Measurements from ENCODE around the gene TMEM253.

The TMEM253 gene

GRCh38 chr14:21055432-21056117 is 45.3 kb upstream of the TMEM253 start:
- Histone ChIP-seq H3K27me3 (ENCODE audit: control insufficient read depth in 3 of 3, insufficient read depth in 3 of 3, low read depth in 1 of 3, low read length in 3 of 3) (peaks cover 0 to 33% (median 0%) of the 10 kb centered on the region in 3 experiments), H2AK5ac (ENCODE audit: low read depth, low read length) (no peak overlapping the region), H2AFZ (ENCODE audit: low read length) (peak overlapping the region; percentile 23), H4K91ac (ENCODE audit: low read depth, low read length, poor library complexity) (no peak overlapping the region), H3K4me1 (ENCODE audit: control insufficient read depth in 2 of 2, insufficient read depth in 1 of 2, low read depth in 1 of 2, low read length in 2 of 2) (no peaks in the 10 kb centered on the region), H3K9ac (ENCODE audit: low read depth, low read length, poor library complexity) (no peak overlapping the region), H3K36me3 (replicated peaks in 1 of 2; ENCODE audit: control insufficient read depth in 2 of 2, insufficient read depth in 2 of 2, low read length in 2 of 2) (no peaks in the 10 kb centered on the region), H3K18ac (ENCODE audit: low read length) (no peak overlapping the region), H2BK15ac (ENCODE audit: low read length) (no peak overlapping the region), H3K4ac (ENCODE audit: low read length) (no peak overlapping the region), H3K9me3 (replicated peaks in 1 of 2; ENCODE audit: control insufficient read depth in 2 of 2, insufficient read depth in 1 of 2, low read depth in 1 of 2, low read length in 2 of 2) (no peaks in the 10 kb centered on the region), H2BK120ac (ENCODE audit: low read depth, low read length) (no peak overlapping the region), H2BK5ac (ENCODE audit: low read length) (no peak overlapping the region), H3K14ac (ENCODE audit: low read length) (no peak overlapping the region), H3K4me3 (ENCODE audit: low read length in 2 of 2) (no peak overlapping the region), H4K8ac (ENCODE audit: low read depth, low read length) (no peak overlapping the region), H3K23ac (ENCODE audit: low read depth, low read length, poor library complexity) (no peak overlapping the region), H3K27ac (replicated peaks; ENCODE audit: low read length) (no peak overlapping the region), H2BK12ac (ENCODE audit: low read length) (no peak overlapping the region), H3K79me1 (ENCODE audit: low read depth, low read length) (no peaks in the 10 kb centered on the region), H3K4me2 (ENCODE audit: insufficient read depth, low read length, poor library complexity, severe bottlenecking) (no peak overlapping the region)
- no CpG with 5 or more reads among the region's 5 CpGs for WGBS, 2 donors (ENCODE audit: extremely low coverage in 2 of 2, insufficient read length in 2 of 2, insufficient replicate concordance in 1 of 2)
- no peak for DNase-seq (ENCODE audit: low spot score)

GRCh38 chr14:21056520-21057163 is 44.2 kb upstream of the TMEM253 start:
- no peak overlapping the region for H4K91ac ChIP-seq (ENCODE audit: low read depth, low read length, poor library complexity)
- H3K4me3 ChIP-seq (ENCODE audit: low read length in 2 of 2), result no peak overlapping the region
- no peak overlapping the region for H2BK12ac ChIP-seq (ENCODE audit: low read length)
- no peak overlapping the region for H4K8ac ChIP-seq (ENCODE audit: low read depth, low read length)
- H2BK5ac ChIP-seq (ENCODE audit: low read length), result no peak overlapping the region
- no peak overlapping the region for H2AFZ ChIP-seq (ENCODE audit: low read length)
- no peak overlapping the region for H3K23ac ChIP-seq (ENCODE audit: low read depth, low read length, poor library complexity)
- H3K27me3 ChIP-seq (ENCODE audit: control insufficient read depth in 3 of 3, insufficient read depth in 3 of 3, low read depth in 1 of 3, low read length in 3 of 3), result peaks cover 0 to 33% (median 0%) of the 10 kb centered on the region in 3 experiments
- no peak overlapping the region for H3K27ac ChIP-seq (replicated peaks; ENCODE audit: low read length)
- no peak for DNase-seq (ENCODE audit: low spot score)
- H3K9me3 ChIP-seq (replicated peaks in 1 of 2; ENCODE audit: control insufficient read depth in 2 of 2, insufficient read depth in 1 of 2, low read depth in 1 of 2, low read length in 2 of 2), result no peaks in the 10 kb centered on the region
- H3K9ac ChIP-seq (ENCODE audit: low read depth, low read length, poor library complexity), result no peak overlapping the region
- no peak overlapping the region for H3K18ac ChIP-seq (ENCODE audit: low read length)
- no peaks in the 10 kb centered on the region for H3K36me3 ChIP-seq (replicated peaks in 1 of 2; ENCODE audit: control insufficient read depth in 2 of 2, insufficient read depth in 2 of 2, low read length in 2 of 2)
- peaks cover 0 to 2% of the 10 kb centered on the region in 2 donors for H3K4me1 ChIP-seq (ENCODE audit: control insufficient read depth in 2 of 2, insufficient read depth in 1 of 2, low read depth in 1 of 2, low read length in 2 of 2)
- WGBS, 2 donors (ENCODE audit: extremely low coverage in 2 of 2, insufficient read length in 2 of 2, insufficient replicate concordance in 1 of 2), result no CpG with 5 or more reads among the region's 10 CpGs
- no peak overlapping the region for H3K4ac ChIP-seq (ENCODE audit: low read length)
- H2AK5ac ChIP-seq (ENCODE audit: low read depth, low read length), result no peak overlapping the region
- H2BK15ac ChIP-seq (ENCODE audit: low read length), result no peak overlapping the region
- H2BK120ac ChIP-seq (ENCODE audit: low read depth, low read length), result no peak overlapping the region
- H3K14ac ChIP-seq (ENCODE audit: low read length), result no peak overlapping the region
- no peak overlapping the region for H3K4me2 ChIP-seq (ENCODE audit: insufficient read depth, low read length, poor library complexity, severe bottlenecking)
- no peaks in the 10 kb centered on the region for H3K79me1 ChIP-seq (ENCODE audit: low read depth, low read length)

- no CpG with 5 or more reads among the region's 8 CpGs for WGBS, 2 donors (ENCODE audit: extremely low coverage in 2 of 2, insufficient read length in 2 of 2, insufficient replicate concordance in 1 of 2)
These were observed 42.8 kb upstream of the TMEM253 start, which contains the start of gene RNASE8 for GRCh38 chr14:21057803-21058675. RNASE8 (plus strand) TSS chr14:21057822; CDS start chr14:21057893, 71 bp downstream.

More at GRCh38 chr14:21057803-21058675, 42.8 kb upstream of the TMEM253 start, which contains the start of gene RNASE8:
- Histone ChIP-seq H3K4me3 (ENCODE audit: low read length in 2 of 2) (no peak within 1 kb of the TSS), H2BK5ac (ENCODE audit: low read length) (no peak within 1 kb of the TSS), H3K79me1 (ENCODE audit: low read depth, low read length) (no peaks in the 10 kb centered on the region), H3K4ac (ENCODE audit: low read length) (no peak within 1 kb of the TSS), H3K4me2 (ENCODE audit: insufficient read depth, low read length, poor library complexity, severe bottlenecking) (no peak within 1 kb of the TSS), H3K4me1 (ENCODE audit: control insufficient read depth in 2 of 2, insufficient read depth in 1 of 2, low read depth in 1 of 2, low read length in 2 of 2) (peaks cover 1 to 2% of the 10 kb centered on the region in 2 donors), H2BK15ac (ENCODE audit: low read length) (no peak within 1 kb of the TSS), H2BK120ac (ENCODE audit: low read depth, low read length) (no peak within 1 kb of the TSS), H2BK12ac (ENCODE audit: low read length) (no peak within 1 kb of the TSS), H3K27ac (replicated peaks; ENCODE audit: low read length) (no peak within 1 kb of the TSS), H2AFZ (ENCODE audit: low read length) (no peak within 1 kb of the TSS), H3K36me3 (replicated peaks in 1 of 2; ENCODE audit: control insufficient read depth in 2 of 2, insufficient read depth in 2 of 2, low read length in 2 of 2) (no peaks in the 10 kb centered on the region), H3K14ac (ENCODE audit: low read length) (no peak within 1 kb of the TSS), H3K9ac (ENCODE audit: low read depth, low read length, poor library complexity) (no peak within 1 kb of the TSS), H3K18ac (ENCODE audit: low read length) (no peak within 1 kb of the TSS), H3K23ac (ENCODE audit: low read depth, low read length, poor library complexity) (no peak within 1 kb of the TSS), H2AK5ac (ENCODE audit: low read depth, low read length) (no peak within 1 kb of the TSS), H4K91ac (ENCODE audit: low read depth, low read length, poor library complexity) (no peak within 1 kb of the TSS), H3K9me3 (replicated peaks in 1 of 2; ENCODE audit: control insufficient read depth in 2 of 2, insufficient read depth in 1 of 2, low read depth in 1 of 2, low read length in 2 of 2) (no peaks in the 10 kb centered on the region), H4K8ac (ENCODE audit: low read depth, low read length) (no peak within 1 kb of the TSS), H3K27me3 (ENCODE audit: control insufficient read depth in 3 of 3, insufficient read depth in 3 of 3, low read depth in 1 of 3, low read length in 3 of 3) (peaks cover 0 to 26% (median 0%) of the 10 kb centered on the region in 3 experiments)
- DNase-seq (ENCODE audit: low spot score), result no peak

Measured in neuronal stem cell (in vitro differentiated cells).